Stomach (tissue), 9 donors: Measurements from ENCODE around the gene PLXNA1. TPM values are rescaled to one million over a fixed set of nuclear protein-coding genes. Genes with fewer than 3 reads are reported as not detected.

Source experiments
- DNase-seq, 2 donors: peaks; one replicate each; pipeline versions ENCODE4 v3.0.0 to v3.0.0-alpha.2; 2013 to 2019
- H3K27ac ChIP-seq, 5 donors: fragments of 200-600 bp in 4 of 5; sonication (generic) in 4 of 5; one replicate each; pipeline ENCODE4 v1.5.1; 2013 to 2019; ENCODE audit warnings: mild to moderate bottlenecking in 1 of 5, moderate library complexity in 1 of 5
- H3K27me3 ChIP-seq, 3 donors: fragments of 200-600 bp; sonication (generic); one replicate each; pipeline ENCODE4 v1.5.1; 2017 to 2019; ENCODE audit warnings: mixed run types in 1 of 3
- H3K36me3 ChIP-seq, 4 donors: fragments of 200-600 bp; sonication (generic); 1 replicate in 3 of 4; 2 replicates in 1 of 4; pipeline ENCODE4 v1.5.1; 2016 to 2019
- H3K4me1 ChIP-seq, 4 donors: fragments of 200-600 bp; sonication (generic); one replicate each; pipeline ENCODE4 v1.5.1; 2016 to 2019
- H3K4me3 ChIP-seq, 4 donors: fragments of 200-600 bp; sonication (generic) in 3 of 4; one replicate each; pipeline ENCODE4 v1.5.1; 2016 to 2019; ENCODE audit warnings: mild to moderate bottlenecking in 1 of 4
- H3K9me3 ChIP-seq, 4 donors: fragments of 200-600 bp; sonication (generic); one replicate each; pipeline ENCODE4 v1.5.1; 2016 to 2019
- CTCF ChIP-seq, 7 experiments: fragments of 450-650 bp in 4 of 7; fragments of 200-600 bp in 3 of 7; sonication (generic) in 3 of 7; IDR thresholded peaks; one replicate each; pipeline ENCODE4 v1.5.1; 2016 to 2019; ENCODE audit warnings: antibody characterized with exemption in 7 of 7, control low read depth in 2 of 7, mild to moderate bottlenecking in 1 of 7
- EP300 ChIP-seq: sonication (generic); formaldehyde crosslinking; IDR thresholded peaks from one replicate; pipeline ENCODE4 v1.6.1; 2017; ENCODE audit warnings: antibody characterized with exemption
- POLR2A ChIP-seq, 4 donors: fragments of 450-650 bp; IDR thresholded peaks; one replicate each; pipeline ENCODE4 v1.6.1; 2016; ENCODE audit warnings: antibody characterized with exemption in 4 of 4, control low read depth in 2 of 4, mild to moderate bottlenecking in 1 of 4, moderate library complexity in 1 of 4
- POLR2AphosphoS5 ChIP-seq, 3 donors: sonication (generic); formaldehyde crosslinking; IDR thresholded peaks; one replicate each; pipeline ENCODE4 v1.6.1; 2016; ENCODE audit warnings: antibody characterized with exemption in 3 of 3
- WGBS, 5 donors: extraction: QIAGEN DNeasy Blood & Tissue Kit in 3 of 5; methylation state at CpG; one replicate each; pipeline versions ENCODE4 v1.1.5 to v1.1.7; 2013 to 2018; 5-methylcytosine and 5-hydroxymethylcytosine counted together
- intact Hi-C: fragments of 100-400 bp; cut with DNase I; formaldehyde crosslinking; loops from one replicate; pipeline ENCODE4 v1.15.1; 2023; ENCODE audit warnings: low total_unique reads
- polyA plus RNA-seq, 3 donors: library from polyadenylated mRNA; stranded (reverse); fragments of 200-250 nt; gene quantifications; one replicate each; pipeline ENCODE4 v1.2.3, GENCODE V29; 2013
- total RNA-seq, 5 donors: library from RNA; depleted of rRNA; stranded (reverse); fragments of >200 nt; gene quantifications; one replicate each; pipeline versions ENCODE4 v1.1.0 to v1.2.3, GENCODE V29; 2014 to 2016
- donor health status: healthy with polysubstance abuse.
- donor health status: Bipolar disorder and iron deficiency.
- donor health status: healthy.

PLXNA1 gene
- total and polyA plus RNA-seq, 8 donors = 0.92 to 54.7 (median 13.9) TPM

GRCh38 chr3:126964950-126965349, 18.0 kb upstream of the PLXNA1 start:
- no peak for TF ChIP-seq POLR2AphosphoS5 (IDR thresholded peaks at IDR 0.05)
- TF ChIP-seq POLR2A (IDR thresholded peaks at IDR 0.05) = no peak
- no peak for TF ChIP-seq CTCF (IDR thresholded peaks at IDR 0.05)
- no peak for TF ChIP-seq EP300
- intact Hi-C loops = no loop called here
- H3K27me3 ChIP-seq = no peaks in the 10 kb centered on the region
- no peak for DNase-seq
- H3K4me3 ChIP-seq = no peak overlapping the region
- no peaks in the 10 kb centered on the region for H3K9me3 ChIP-seq
- peaks cover 0 to 23% (median 9%) of the 10 kb centered on the region in 4 donors for H3K4me1 ChIP-seq
- 83 to 94% (median 90%) methylated on average over 9 to 10 of the region's 10 CpGs for WGBS, 5 donors
- no peak overlapping the region for H3K27ac ChIP-seq
- no peaks in the 10 kb centered on the region for H3K36me3 ChIP-seq

GRCh38 chr3:126965526-126966080, 17.3 kb upstream of the PLXNA1 start:
- no peak for TF ChIP-seq POLR2A (IDR thresholded peaks at IDR 0.05)
- TF ChIP-seq EP300 = no peak
- TF ChIP-seq POLR2AphosphoS5 (IDR thresholded peaks at IDR 0.05) = no peak
- no peak for TF ChIP-seq CTCF (IDR thresholded peaks at IDR 0.05)
- no peak for DNase-seq
- intact Hi-C loops = no loop called here
- peaks cover 0 to 17% (median 7%) of the 10 kb centered on the region in 4 donors for H3K4me1 ChIP-seq
- no peak overlapping the region for H3K4me3 ChIP-seq
- no peaks in the 10 kb centered on the region for H3K9me3 ChIP-seq
- no peaks in the 10 kb centered on the region for H3K36me3 ChIP-seq
- no peaks in the 10 kb centered on the region for H3K27me3 ChIP-seq
- WGBS, 5 donors = 73 to 90% (median 87%) methylated on average over 7 to 9 of the region's 9 CpGs
- no peak overlapping the region for H3K27ac ChIP-seq

GRCh38 chr3:126967386-126967785, 15.5 kb upstream of the PLXNA1 start:
- TF ChIP-seq POLR2A (IDR thresholded peaks at IDR 0.05) = no peak
- no peak for TF ChIP-seq EP300
- no peak for TF ChIP-seq CTCF (IDR thresholded peaks at IDR 0.05)
- no peak for TF ChIP-seq POLR2AphosphoS5 (IDR thresholded peaks at IDR 0.05)
- H3K4me1 ChIP-seq = no peaks in the 10 kb centered on the region
- H3K27me3 ChIP-seq = peaks cover 0 to 14% (median 0%) of the 10 kb centered on the region in 3 donors
- no peak for DNase-seq
- H3K4me3 ChIP-seq = no peak overlapping the region
- H3K27ac ChIP-seq = no peak overlapping the region
- no peaks in the 10 kb centered on the region for H3K36me3 ChIP-seq
- no peaks in the 10 kb centered on the region for H3K9me3 ChIP-seq
- 73 to 87% (median 81%) methylated on average over 10 of the region's 10 CpGs for WGBS, 5 donors
- intact Hi-C loops = no loop called here

- H3K27ac ChIP-seq = no peak overlapping the region
- peaks cover 0 to 21% (median 0%) of the 10 kb centered on the region in 3 donors for H3K27me3 ChIP-seq
- intact Hi-C loops = no loop called here
- H3K9me3 ChIP-seq = peaks cover 0 to under 1% (median 0%) of the 10 kb centered on the region in 4 donors
- no peaks in the 10 kb centered on the region for H3K36me3 ChIP-seq
- no peak overlapping the region for H3K4me3 ChIP-seq
- DNase-seq = no peak
- WGBS, 5 donors = 78 to 80% (median 80%) methylated on average over 20 of the region's 20 CpGs
- H3K4me1 ChIP-seq = no peaks in the 10 kb centered on the region
- TF ChIP-seq CTCF (IDR thresholded peaks at IDR 0.05) = no peak
These were observed 14.2 kb upstream of the PLXNA1 start for GRCh38 chr3:126968391-126969390.
